ENCODE data around the gene ZAP70. TPM values are rescaled to one million over a fixed set of nuclear protein-coding genes. Genes with fewer than 3 reads are reported as not detected.

The ZAP70 gene
- polyA plus RNA-seq, 2 of the 4 experiments (the other 2 are of a cell fraction) = 0.10 TPM; not detected in 1

GRCh38 chr2:97784953-97785352 is 71.6 kb downstream of the ZAP70 start:
- H3K9me3 ChIP-seq = no peaks in the 10 kb centered on the region
- ChIA-PET POLR2A (no interaction called here), CTCF (no interaction called here)
- no peaks in the 10 kb centered on the region for H3K4me1 ChIP-seq
- TF ChIP-seq JUNB (IDR thresholded peaks at IDR 0.05) = no peak
- no peak for TF ChIP-seq SMC3 (IDR thresholded peaks at IDR 0.05)
- TF ChIP-seq HOXB5 (CRISPR knock-in tag; IDR thresholded peaks at IDR 0.05) = no peak
- TF ChIP-seq KDM5A (IDR thresholded peaks at IDR 0.05) = no peak
- TF ChIP-seq JUN (IDR thresholded peaks at IDR 0.05) = no peak
- no peak for TF ChIP-seq REST (IDR thresholded peaks at IDR 0.05)
- no peak for TF ChIP-seq RAD21 (conservative IDR thresholded peaks at IDR 0.05 in 1 of 2, IDR thresholded peaks at IDR 0.05 in 1 of 2)
- no peak for TF ChIP-seq ELK1 (IDR thresholded peaks at IDR 0.05; ENCODE audit: low read depth, low read length)
- TF ChIP-seq ESRRA (IDR thresholded peaks at IDR 0.05; ENCODE audit: borderline replicate concordance, low read length) = no peak
- TF ChIP-seq RNF2 (IDR thresholded peaks at IDR 0.05; ENCODE audit: borderline replicate concordance, low read depth) = no peak
- no peak for TF ChIP-seq NFE2L2 (conservative IDR thresholded peaks at IDR 0.05; ENCODE audit: low read length)
- TF ChIP-seq ZSCAN20 (CRISPR knock-in tag; IDR thresholded peaks at IDR 0.05) = no peak
- FAIRE-seq (no peak), ATAC-seq (no peak), DNase-seq (ENCODE audit: low read depth in 1 of 2, low spot score in 1 of 2) (no peak)
- H3K4me3 ChIP-seq = no peak overlapping the region
- no peak overlapping the region for H3K4me2 ChIP-seq
- no peak overlapping the region for H3K27ac ChIP-seq

- Histone ChIP-seq H3K4me2 (no peak overlapping the region), H3K4me3 (no peak overlapping the region), H3K9me3 (no peaks in the 10 kb centered on the region), H3K27ac (no peak overlapping the region), H3K4me1 (no peaks in the 10 kb centered on the region)
- POLR2A ChIA-PET = no interaction called here
- CTCF ChIA-PET = no interaction called here
- DNase-seq (ENCODE audit: low read depth in 1 of 2, low spot score in 1 of 2) (no peak), FAIRE-seq (no peak), ATAC-seq (no peak)
- WGBS (ENCODE audit: missing lambda C conversion rate) = 88% methylated on average over 2 of the region's 2 CpGs
- TF ChIP-seq CBX8 (IDR thresholded peaks at IDR 0.05) (no peak), REST (IDR thresholded peaks at IDR 0.05) (no peak), SREBF2 (IDR thresholded peaks at IDR 0.05) (no peak), JUNB (IDR thresholded peaks at IDR 0.05) (no peak), GATA3 (IDR thresholded peaks at IDR 0.05; ENCODE audit: borderline replicate concordance) (no peak), JUN (IDR thresholded peaks at IDR 0.05) (no peak), TP53 (CRISPR knock-in tag; IDR thresholded peaks at IDR 0.05) (no peak), CHD4 (IDR thresholded peaks at IDR 0.05; ENCODE audit: borderline replicate concordance) (no peak)
Measured at GRCh38 chr2:97785818-97786217, 72.4 kb downstream of the ZAP70 start.

Measured in A549 (cell line).